ENCODE results near the gene CYP4F8. TPM values are rescaled to one million over a fixed set of nuclear protein-coding genes. Genes with fewer than 3 reads are reported as not detected.

CYP4F8 gene
- polyA plus RNA-seq, 1 of the 3 experiments (the other 2 are of a cell fraction) = not detected

- POLR2A ChIA-PET = no interaction called here
- no peaks in the 10 kb centered on the region for H3F3A ChIP-seq (replicated peaks; ENCODE audit: insufficient read depth)
- TF ChIP-seq CTCF (IDR thresholded peaks at IDR 0.05) = no peak
- no peak for TF ChIP-seq CHD2 (IDR thresholded peaks at IDR 0.05; ENCODE audit: low read length, partially characterized antibody)
- TF ChIP-seq FOXJ3 (CRISPR knock-in tag; IDR thresholded peaks at IDR 0.05) = no peak
- TF ChIP-seq POLR2AphosphoS5 (IDR thresholded peaks at IDR 0.05; ENCODE audit: low read depth, low read length) = no peak
- no peak for TF ChIP-seq NRF1 (IDR thresholded peaks at IDR 0.05; ENCODE audit: low read depth, low read length)
- no peak for TF ChIP-seq RXRA (IDR thresholded peaks at IDR 0.05; ENCODE audit: borderline replicate concordance, low read depth)
- H2AFZ ChIP-seq (ENCODE audit: low read depth) = no peak overlapping the region
- H3K27me3 ChIP-seq (ENCODE audit: insufficient read depth) = no peaks in the 10 kb centered on the region
- CTCF ChIA-PET = no interaction called here
- no peaks in the 10 kb centered on the region for H4K20me1 ChIP-seq (ENCODE audit: insufficient read depth)
- H3K9ac ChIP-seq = no peak overlapping the region
- no peak overlapping the region for H3K4me3 ChIP-seq (ENCODE audit: low read depth in 2 of 2, low read length in 1 of 2)
- H3K9me3 ChIP-seq = no peaks in the 10 kb centered on the region
- no peaks in the 10 kb centered on the region for H3K9me2 ChIP-seq
- no peak overlapping the region for H3K4me2 ChIP-seq
- no peak for DNase-seq
- WGBS (ENCODE audit: low lambda C conversion rate) = 1% methylated on average over 5 of the region's 5 CpGs
- no peaks in the 10 kb centered on the region for H3K36me3 ChIP-seq (replicated peaks in 1 of 2; ENCODE audit: control insufficient read depth in 1 of 2, insufficient read depth in 2 of 2, low read length in 1 of 2)
- no peaks in the 10 kb centered on the region for H3K4me1 ChIP-seq (ENCODE audit: control insufficient read depth in 1 of 2, insufficient read depth in 2 of 2, low read depth in 1 of 2, low read length in 1 of 2)
- H3K79me2 ChIP-seq (ENCODE audit: insufficient read depth) = no peaks in the 10 kb centered on the region
- no peak overlapping the region for H3K27ac ChIP-seq (ENCODE audit: low read depth in 2 of 2, low read length in 1 of 2)
Measured at GRCh38 chr19:15618321-15618720, 3.3 kb downstream of the CYP4F8 start.

- no peak for DNase-seq
- H3K4me3 ChIP-seq (ENCODE audit: low read depth in 2 of 2, low read length in 1 of 2) = no peak overlapping the region
- no peaks in the 10 kb centered on the region for H3K9me2 ChIP-seq
- no peak overlapping the region for H3K4me2 ChIP-seq
- no peak overlapping the region for H3K27ac ChIP-seq (ENCODE audit: low read depth in 2 of 2, low read length in 1 of 2)
- H3F3A ChIP-seq (replicated peaks; ENCODE audit: insufficient read depth) = no peaks in the 10 kb centered on the region
- no peaks in the 10 kb centered on the region; the same call in 1 of the 2 replicates for H3K27me3 ChIP-seq (ENCODE audit: insufficient read depth)
- H2AFZ ChIP-seq (ENCODE audit: low read depth) = no peak overlapping the region
- H3K9ac ChIP-seq = no peak overlapping the region
- H3K36me3 ChIP-seq (replicated peaks in 1 of 2; ENCODE audit: control insufficient read depth in 1 of 2, insufficient read depth in 2 of 2, low read length in 1 of 2) = no peaks in the 10 kb centered on the region
- no peaks in the 10 kb centered on the region for H3K79me2 ChIP-seq (ENCODE audit: insufficient read depth)
- no peaks in the 10 kb centered on the region for H3K9me3 ChIP-seq
- ChIA-PET POLR2A (no interaction called here), CTCF (interaction anchor here (1.1 kb wide), 1 partner anchor 8 kb away, joined by 3 read pairs; no protein-coding TSS in a partner anchor)
- no peaks in the 10 kb centered on the region for H3K4me1 ChIP-seq (ENCODE audit: control insufficient read depth in 1 of 2, insufficient read depth in 2 of 2, low read depth in 1 of 2, low read length in 1 of 2)
- H4K20me1 ChIP-seq (ENCODE audit: insufficient read depth) = no peaks in the 10 kb centered on the region
- WGBS (ENCODE audit: low lambda C conversion rate) = no CpG with 5 or more reads among the region's 1 CpG
- no peak for TF ChIP-seq PBX3 (IDR thresholded peaks at IDR 0.05)
- no peak for TF ChIP-seq RAD21 (IDR thresholded peaks at IDR 0.05; ENCODE audit: low read length)
- no peak for TF ChIP-seq EP300 (IDR thresholded peaks at IDR 0.05; ENCODE audit: borderline replicate concordance in 1 of 2, low read depth in 1 of 2, low read length in 1 of 2)
- TF ChIP-seq GATA2 (CRISPR knock-in tag; IDR thresholded peaks at IDR 0.05) = no peak
- TF ChIP-seq MEF2A (IDR thresholded peaks at IDR 0.05; ENCODE audit: borderline replicate concordance, low read depth) = no peak
- TF ChIP-seq IRF3 (IDR thresholded peaks at IDR 0.05; ENCODE audit: low read depth, low read length) = no peak
Measured at GRCh38 chr19:15621801-15622200, 6.8 kb downstream of the CYP4F8 start.

Data from SK-N-SH (cell line).